22Rv1 (cell line): ENCODE results near the gene GCSAM.

Source experiments
- H3K27ac ChIP-seq: fragments of 450-650 bp; 2 replicates; pipeline ENCODE4 v1.5.1; 2017
- ZFX ChIP-seq: fragments of 450-650 bp; IDR thresholded peaks from 2 replicates; pipeline ENCODE4 v1.6.1; 2017; ENCODE audit warnings: antibody characterized with exemption, borderline replicate concordance
- TF ChIP-seq, protein P1 (sequence below): fragments of 450-650 bp; IDR thresholded peaks from 2 replicates; pipeline ENCODE4 v1.5.1; 2017; ENCODE audit warnings: mild to moderate bottlenecking

The GCSAM gene

DNA sequence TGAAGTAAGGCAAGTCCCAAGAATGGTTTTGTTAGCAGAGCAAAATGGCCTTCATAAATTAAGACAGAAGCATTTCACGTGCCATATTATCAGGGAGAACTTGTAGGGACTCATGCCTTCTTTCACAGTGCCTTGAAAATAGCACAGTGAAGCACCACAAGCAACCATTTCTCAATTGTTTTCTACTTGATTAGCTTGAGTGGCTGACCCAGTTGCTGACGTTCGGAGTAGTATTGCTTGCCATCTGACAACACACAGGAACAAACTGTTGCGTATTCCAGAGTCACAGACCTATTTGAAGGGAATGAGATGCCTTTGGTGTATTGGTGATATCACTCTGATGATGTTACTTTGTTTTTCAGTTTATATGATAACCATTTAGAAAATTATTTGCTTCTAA is 49.8 kb downstream of the GCSAM start:
- TF ChIP-seq, protein P1, sequence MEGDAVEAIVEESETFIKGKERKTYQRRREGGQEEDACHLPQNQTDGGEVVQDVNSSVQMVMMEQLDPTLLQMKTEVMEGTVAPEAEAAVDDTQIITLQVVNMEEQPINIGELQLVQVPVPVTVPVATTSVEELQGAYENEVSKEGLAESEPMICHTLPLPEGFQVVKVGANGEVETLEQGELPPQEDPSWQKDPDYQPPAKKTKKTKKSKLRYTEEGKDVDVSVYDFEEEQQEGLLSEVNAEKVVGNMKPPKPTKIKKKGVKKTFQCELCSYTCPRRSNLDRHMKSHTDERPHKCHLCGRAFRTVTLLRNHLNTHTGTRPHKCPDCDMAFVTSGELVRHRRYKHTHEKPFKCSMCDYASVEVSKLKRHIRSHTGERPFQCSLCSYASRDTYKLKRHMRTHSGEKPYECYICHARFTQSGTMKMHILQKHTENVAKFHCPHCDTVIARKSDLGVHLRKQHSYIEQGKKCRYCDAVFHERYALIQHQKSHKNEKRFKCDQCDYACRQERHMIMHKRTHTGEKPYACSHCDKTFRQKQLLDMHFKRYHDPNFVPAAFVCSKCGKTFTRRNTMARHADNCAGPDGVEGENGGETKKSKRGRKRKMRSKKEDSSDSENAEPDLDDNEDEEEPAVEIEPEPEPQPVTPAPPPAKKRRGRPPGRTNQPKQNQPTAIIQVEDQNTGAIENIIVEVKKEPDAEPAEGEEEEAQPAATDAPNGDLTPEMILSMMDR: no peak
- no peak for TF ChIP-seq ZFX

DNA sequence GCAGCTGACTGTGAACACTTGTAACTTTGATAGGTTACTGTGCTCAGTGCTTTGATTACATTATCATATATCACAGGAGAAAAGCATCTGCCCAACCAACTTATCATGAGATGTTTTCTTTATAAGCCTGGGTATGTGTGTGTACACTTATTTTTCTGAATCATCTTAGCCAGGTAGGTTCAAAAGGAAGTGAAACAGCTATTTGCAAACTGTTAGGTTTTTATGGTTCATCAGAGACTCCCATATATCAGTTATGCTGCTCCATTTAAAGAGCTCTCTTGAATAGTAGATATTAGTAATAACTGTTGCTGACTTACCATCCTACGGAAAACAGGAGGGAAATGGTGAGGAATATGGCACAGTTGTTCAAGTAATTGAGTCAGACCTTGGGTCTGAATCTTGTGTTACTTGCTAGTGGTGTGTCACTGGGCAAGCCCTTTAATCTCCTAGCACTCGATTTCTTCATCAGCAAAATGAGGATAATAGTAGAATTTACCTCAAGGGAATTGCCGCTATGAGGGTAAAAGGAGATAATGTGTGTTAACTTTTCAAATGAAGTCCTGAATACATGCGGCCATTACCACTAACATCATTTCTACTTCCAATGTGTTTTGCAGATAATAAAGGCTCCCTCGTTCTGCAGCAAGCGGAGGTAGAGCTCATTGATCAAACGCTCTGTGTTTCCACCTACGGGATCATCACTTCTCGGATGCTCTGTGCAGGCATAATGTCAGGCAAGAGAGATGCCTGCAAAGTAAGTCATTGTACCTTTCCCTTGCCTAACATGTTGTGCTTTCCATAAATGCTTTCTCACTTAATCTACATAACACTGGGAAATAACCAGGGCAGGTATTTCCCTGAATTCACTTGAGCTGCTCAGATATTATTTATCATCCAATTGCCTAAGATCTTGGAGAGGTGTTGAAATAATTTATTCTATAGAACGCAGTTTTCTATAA is 54.6 kb downstream of the GCSAM start:
- no peak overlapping the region for H3K27ac ChIP-seq
- TF ChIP-seq, protein P1: no peak
- TF ChIP-seq ZFX: no peak

More for the DNA sequence above, 49.8 kb downstream of the GCSAM start:
- H3K27ac ChIP-seq: no peak overlapping the region

DNA sequence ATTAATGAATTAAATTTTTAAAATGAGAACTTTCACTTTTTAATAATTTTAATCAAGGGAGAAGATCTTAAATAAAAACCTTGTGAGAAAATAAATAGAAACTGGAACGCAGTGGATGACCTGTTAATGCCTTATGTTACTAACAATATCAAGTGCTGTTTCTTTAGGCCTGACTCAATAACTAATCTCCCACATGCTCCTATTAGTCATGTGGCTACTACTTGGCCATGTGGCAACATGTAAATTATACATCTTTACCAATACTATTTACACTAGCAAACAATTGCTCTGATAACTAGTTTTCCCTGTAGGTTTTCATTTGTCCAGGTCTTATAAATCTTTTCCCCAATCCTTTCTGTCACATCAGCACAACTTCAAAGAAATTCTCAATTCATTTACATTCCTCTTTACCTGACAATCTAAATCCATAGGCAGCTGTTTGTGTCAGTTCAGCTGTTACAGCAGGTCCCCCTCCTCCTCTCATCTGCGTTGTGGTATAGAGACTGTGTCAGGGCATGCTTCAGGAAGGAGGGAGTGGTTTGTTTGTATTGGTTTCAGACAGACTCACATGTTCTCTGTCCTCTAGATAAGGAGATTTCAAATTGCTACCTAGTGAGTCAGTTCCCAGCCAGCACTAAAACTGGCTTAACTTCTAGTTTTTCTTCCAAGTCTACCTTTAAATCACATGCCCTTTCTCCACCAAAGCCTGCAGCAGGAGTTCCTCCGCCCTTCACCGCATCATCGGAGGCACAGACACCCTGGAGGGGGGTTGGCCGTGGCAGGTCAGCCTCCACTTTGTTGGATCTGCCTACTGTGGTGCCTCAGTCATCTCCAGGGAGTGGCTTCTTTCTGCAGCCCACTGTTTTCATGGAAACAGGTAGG is 58.2 kb downstream of the GCSAM start:
- no peak for TF ChIP-seq ZFX
- TF ChIP-seq, protein P1: no peak
- peak overlapping the region; percentile 47 for H3K27ac ChIP-seq

DNA sequence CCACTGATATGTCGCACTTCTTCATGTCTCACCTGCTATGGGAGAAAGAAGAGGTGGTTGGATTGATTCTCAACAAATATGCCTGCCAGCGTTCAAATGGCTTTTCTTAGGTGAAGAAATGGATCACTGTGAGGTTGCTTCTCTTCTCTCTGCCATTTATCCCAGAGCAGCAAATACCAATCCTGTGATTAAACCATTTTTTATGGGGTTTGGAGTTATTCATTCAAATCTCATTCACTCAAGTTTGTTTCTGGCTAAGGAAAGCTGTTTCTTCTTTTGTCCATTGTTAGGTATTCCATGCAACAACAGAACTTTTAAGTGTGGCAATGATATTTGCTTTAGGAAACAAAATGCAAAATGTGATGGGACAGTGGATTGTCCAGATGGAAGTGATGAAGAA is 59.0 kb downstream of the GCSAM start:
- H3K27ac ChIP-seq: no peak overlapping the region; the same call in 1 of the 2 replicates
- TF ChIP-seq, protein P1: no peak
- TF ChIP-seq ZFX: no peak

DNA sequence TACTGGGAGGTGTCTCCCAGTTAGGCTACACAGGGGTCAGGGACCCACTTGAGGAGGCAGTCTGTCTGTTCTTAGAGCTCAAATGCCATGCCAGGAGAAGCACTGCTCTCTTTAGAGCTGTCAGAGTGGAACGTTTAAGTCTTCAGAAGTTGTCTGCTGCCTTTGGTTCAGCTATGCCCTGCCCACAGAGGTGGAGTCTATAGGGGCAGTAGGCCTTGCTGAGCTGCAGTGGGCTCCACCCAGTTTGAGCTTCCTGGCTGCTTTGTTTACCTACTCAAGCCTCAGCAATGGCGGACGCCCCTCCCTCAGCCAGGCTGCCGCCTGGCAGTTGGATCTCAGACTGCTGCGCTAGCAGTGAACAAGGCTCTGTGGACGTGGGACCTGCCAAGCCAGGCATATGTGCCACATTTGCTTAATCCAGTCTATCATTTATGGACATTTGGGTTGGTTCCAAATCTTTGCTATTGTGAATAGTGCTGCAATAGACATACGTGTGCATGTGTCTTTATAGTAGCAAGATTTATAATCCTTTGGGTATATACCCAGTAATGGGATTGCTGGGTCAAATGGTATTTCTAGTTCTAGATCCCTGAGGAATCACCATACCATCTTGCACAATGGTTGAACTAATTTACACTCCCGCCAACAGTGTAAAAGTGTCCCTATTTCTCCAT is 60.5 kb downstream of the GCSAM start:
- H3K27ac ChIP-seq: peak overlapping the region; percentile 45
